ENCODE measurements around the gene DNM1. TPM values are rescaled to one million over a fixed set of nuclear protein-coding genes. Genes with fewer than 3 reads are reported as not detected.

The DNM1 gene
- total RNA-seq, 2 experiments from 2014 or later = 0.37 to 0.58 TPM

- Mint-ChIP-seq H3K36me3 (peaks cover 5% of the 10 kb centered on the region), H3K9me3 (no peaks in the 10 kb centered on the region), H3K4me3 (no peak overlapping the region), H3K27me3 (no peaks in the 10 kb centered on the region), H3K27ac (no peak overlapping the region), H3K4me1 (no peaks in the 10 kb centered on the region)
- no peak for DNase-seq
These were observed 101.2 kb downstream of the DNM1 start for GRCh38 chr9:128304136-128304970.

Other genes with a start within 250 kb of the DNM1 start
- 10 to 100 TPM; 77.2 to 83.8 TPM for gene EEIG1, start 222.4 kb upstream of the DNM1 start, total RNA-seq
- gene NAIF1, start 136.1 kb upstream of the DNM1 start, total RNA-seq = 10 to 100 TPM; 11.2 to 12.0 TPM
- 10 to 100 TPM; 13.0 to 14.5 TPM for gene SLC25A25, start 135.1 kb upstream of the DNM1 start, total RNA-seq
- gene PTGES2, start 75.7 kb upstream of the DNM1 start, total RNA-seq = 10 to 100 TPM; 63.3 to 66.1 TPM
- gene LCN2, start 53.9 kb upstream of the DNM1 start, total RNA-seq = not detected
- gene BBLN, start 43.1 kb upstream of the DNM1 start, total RNA-seq = 10 to 100 TPM; 74.1 to 77.3 TPM
- gene CIZ1, start 11.8 kb upstream of the DNM1 start, total RNA-seq = 10 to 100 TPM; 86.8 to 91.3 TPM
- 10 to 100 TPM; 23.4 to 24.3 TPM for gene GOLGA2, start 72.6 kb downstream of the DNM1 start, total RNA-seq
- gene SWI5, start 72.9 kb downstream of the DNM1 start, total RNA-seq = 10 to 100 TPM; 16.9 to 19.4 TPM
- 10 to 100 TPM; 43.5 to 45.4 TPM for gene TRUB2, start 119.1 kb downstream of the DNM1 start, total RNA-seq
- 10 to 100 TPM; 41.4 to 45.6 TPM for gene COQ4, start 119.5 kb downstream of the DNM1 start, total RNA-seq
- gene SLC27A4, start 137.1 kb downstream of the DNM1 start, total RNA-seq = 10 to 100 TPM; 21.0 to 22.8 TPM
- gene URM1, start 168.0 kb downstream of the DNM1 start, total RNA-seq = 10 to 100 TPM; 81.7 to 85.6 TPM
- gene CERCAM, start 217.5 kb downstream of the DNM1 start, total RNA-seq = 1 to 10 TPM; 1.4 to 2.2 TPM